Stimulated activated CD4-positive, alpha-beta T cell treated with anti-CD3 and anti-CD28 coated beads, Interleukin-4, amount 100 ng/mL, for 4 hours (primary cell): ENCODE measurements around the gene RNF5.

Source experiments
- DNase-seq, 2 experiments: peaks; one replicate each; pipeline ENCODE4 v3.0.0-alpha.2; 2020

Gene RNF5

DNA sequence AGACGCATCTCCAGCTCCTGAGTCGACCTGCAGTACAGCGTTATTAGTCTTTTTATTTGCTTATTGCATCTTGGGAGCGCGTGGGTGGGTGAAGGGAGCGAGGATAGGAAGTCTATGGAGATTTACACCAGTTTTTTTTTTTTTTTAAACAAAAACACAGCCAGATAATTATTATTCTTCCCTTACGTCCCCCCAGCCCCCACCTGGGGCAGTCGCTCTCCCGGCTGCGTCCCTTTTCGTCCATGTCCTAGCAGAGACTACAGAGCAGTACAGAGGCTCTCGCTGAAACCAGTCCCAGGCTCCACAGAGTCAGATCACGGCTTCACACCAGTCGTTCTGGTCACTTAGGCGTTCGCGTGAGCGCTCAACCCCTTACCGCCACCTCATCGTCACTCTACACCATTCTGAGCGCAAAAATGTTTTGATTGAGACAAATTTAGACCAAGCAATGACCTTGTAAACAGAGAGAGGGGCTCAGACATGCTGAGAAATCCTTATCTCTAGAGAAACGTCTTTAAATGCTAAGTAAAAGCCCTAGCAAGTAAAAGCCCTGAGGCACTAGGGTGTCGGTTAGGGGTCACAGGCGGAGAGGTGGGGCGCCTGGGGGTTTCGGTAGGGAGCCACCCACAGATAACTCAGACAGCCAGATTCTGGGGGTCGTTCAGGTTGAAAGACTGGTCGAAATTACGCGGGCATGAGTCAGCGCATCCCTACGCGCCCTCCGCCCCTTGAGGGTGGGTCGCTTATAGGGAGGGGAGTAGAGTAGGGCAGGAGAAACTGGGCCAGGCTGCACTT, 25.2 kb upstream of the RNF5 start:
- no peak for DNase-seq

DNA sequence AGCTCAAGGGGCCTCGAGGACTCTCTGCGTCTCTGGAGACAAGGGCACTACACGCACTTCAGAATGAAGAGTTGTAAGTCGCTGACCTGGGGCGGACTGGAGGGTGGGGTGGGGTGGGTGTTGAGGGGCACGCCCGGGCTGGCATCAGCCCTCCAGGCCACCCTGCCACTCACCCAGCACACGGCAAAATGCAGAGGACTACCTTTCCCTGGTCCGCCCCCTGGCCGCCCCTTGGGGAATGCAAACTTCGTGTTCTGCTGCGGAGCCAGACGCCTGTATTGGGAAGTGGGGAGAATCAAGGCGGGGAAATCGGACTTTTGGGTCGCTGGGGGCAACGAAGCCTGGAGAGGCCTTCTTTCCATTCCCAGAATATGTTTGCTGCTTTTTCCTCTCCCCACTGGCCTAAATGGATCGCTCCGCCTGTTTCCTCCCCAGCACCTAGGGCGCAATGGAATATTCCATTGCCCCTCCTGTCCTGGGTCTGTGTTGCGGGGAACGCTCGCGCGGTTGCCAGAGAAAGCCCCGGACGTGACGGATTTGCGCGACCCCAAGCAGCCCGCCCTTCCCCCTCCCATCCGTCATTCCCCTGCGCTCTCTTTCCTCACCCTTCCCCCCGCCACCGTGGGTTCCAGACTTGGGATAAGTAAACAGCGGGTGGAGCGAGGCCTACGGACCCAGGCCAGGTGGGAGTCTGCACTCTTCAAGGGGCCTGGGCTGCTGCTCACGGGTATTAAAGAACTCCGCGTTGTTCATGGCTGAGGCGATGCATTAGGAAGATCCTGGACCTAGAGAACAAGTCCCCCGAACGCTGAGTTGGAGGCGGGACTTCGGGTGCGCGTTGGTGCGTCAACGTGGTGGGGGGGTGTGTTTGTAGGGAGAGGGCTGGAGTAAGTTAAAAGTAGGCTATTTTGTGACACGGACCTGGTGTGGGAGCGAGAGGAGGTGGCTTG, 24.4 kb upstream of the RNF5 start, which contains the start of gene PPT2:
Gene PPT2, plus strand, starts transcription at position 578 of the 950 bp plus-strand sequence. CDS start 454 bp downstream, outside the sequence.
- peak; percentile 58 to 67 for DNase-seq

DNA sequence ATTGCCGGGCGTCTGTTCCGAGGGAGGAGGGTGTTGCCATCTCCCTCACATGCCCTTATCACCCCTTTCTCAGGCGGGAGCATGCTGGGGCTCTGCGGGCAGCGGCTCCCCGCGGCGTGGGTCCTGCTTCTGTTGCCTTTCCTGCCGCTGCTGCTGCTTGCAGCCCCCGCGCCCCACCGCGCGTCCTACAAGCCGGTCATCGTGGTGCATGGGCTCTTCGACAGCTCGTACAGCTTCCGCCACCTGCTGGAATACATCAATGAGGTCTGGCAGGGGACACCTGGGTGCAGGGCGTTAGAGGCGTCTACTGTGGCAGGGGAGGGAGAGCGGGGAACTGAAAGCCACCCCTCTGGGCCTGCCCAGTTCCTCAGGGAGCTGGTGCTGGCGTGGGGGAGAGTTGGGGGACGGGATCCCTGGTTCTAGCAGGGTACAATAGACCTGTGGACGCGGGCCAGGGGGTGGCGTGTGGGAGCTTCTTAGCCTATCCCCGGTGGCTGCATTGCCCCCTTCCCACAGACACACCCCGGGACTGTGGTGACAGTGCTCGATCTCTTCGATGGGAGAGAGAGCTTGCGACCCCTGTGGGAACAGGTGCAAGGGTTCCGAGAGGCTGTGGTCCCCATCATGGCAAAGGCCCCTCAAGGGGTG, 23.6 kb upstream of the RNF5 start:
- DNase-seq = peak; percentile 44 to 54

DNA sequence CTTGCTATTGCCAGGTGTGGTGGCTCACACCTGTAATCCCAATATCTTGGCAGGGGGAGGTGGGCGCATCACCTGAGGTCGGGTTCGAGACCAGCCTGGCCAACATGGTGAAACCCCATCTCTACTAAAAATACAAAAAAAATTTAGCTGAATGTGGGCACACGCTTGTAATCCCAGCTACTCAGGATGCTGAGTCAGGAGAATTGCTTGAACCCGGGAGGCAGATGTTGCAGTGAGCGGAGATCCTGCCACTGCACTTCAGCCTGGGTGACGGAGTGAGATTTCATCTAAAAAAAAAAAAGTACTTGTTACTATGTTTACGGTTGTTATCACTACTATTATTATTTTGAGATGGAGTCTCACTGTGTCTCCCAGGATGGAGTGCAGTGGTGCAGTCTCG, 21.3 kb upstream of the RNF5 start:
- no peak for DNase-seq

DNA sequence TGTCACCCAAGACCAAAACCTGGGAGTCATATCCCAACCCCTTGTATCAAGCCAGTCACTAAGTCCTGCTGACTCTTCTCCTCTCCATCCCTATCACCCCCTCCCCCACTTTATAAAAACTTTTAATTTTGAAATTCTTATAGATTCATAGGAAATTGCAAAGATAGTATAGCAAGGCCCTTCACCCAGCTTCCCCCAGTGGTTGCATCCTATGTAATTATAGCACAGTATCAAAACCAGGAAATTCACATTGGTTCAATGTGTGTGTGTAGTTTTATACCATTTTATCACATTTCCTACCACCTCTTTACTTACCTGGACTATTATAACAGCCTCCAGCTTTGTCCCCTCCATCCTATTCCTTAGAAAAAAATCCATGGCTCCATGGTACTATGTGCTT, 20.2 kb upstream of the RNF5 start:
- no peak for DNase-seq

DNA sequence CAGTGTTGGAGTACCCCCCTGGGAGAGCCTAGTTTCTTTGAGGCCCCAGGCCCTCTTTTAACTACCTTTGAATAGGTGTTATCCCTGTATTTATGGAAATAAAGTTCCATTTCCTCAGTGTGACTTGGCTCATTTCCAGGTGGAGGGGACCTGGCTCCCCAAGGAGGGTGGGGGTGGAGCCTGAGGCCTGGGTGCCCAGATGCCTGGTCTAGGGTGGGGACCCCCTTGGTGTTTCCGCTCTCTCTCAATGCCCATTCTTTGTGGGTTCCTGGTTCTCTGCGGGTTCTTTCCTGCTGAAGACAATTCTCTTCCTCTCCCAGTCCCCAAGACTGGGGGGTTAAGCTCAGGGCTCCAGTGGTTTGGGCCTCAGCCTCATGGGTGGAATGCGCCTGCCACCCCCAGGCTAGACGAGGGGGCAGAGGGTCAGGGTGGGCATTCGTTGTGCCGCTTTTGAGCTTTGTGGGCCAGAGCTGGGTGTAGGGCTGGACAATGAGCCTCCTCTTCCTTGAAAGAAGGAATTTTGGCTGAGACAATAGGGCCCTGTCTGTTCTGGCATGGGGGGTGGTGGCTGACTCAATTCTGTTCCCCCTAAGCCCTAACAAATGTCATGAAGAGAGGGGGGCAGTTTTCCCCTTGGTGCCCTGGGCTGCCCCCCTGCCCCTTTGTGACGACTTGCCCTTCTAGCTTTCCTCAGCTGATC, 14.5 kb upstream of the RNF5 start:
- DNase-seq = no peak

DNA sequence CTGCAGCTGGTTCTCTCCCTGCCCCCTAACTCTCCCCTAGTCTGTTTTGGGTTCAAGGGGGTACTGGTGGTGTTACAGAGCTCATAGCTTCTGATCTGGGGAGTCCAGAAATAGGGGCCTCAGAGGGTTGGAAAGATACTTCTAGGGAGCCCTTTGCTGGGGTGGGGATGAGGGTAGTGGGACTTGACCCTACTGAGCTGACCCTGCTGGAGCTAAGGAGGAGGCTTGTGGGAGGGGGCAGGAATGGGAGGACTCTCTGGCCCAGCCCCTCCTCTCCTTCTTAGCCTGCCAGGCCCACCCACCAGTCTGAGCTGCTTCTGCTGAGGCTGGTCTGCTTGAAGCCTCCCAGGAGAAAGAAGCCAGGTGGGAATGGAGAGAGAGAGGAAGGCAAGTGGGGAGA, 13.9 kb upstream of the RNF5 start, which contains the start of gene EGFL8:
Gene EGFL8, plus strand, starts transcription at position 301 of the 400 bp plus-strand sequence. CDS start 1,571 bp downstream, outside the sequence.
- DNase-seq = no peak

DNA sequence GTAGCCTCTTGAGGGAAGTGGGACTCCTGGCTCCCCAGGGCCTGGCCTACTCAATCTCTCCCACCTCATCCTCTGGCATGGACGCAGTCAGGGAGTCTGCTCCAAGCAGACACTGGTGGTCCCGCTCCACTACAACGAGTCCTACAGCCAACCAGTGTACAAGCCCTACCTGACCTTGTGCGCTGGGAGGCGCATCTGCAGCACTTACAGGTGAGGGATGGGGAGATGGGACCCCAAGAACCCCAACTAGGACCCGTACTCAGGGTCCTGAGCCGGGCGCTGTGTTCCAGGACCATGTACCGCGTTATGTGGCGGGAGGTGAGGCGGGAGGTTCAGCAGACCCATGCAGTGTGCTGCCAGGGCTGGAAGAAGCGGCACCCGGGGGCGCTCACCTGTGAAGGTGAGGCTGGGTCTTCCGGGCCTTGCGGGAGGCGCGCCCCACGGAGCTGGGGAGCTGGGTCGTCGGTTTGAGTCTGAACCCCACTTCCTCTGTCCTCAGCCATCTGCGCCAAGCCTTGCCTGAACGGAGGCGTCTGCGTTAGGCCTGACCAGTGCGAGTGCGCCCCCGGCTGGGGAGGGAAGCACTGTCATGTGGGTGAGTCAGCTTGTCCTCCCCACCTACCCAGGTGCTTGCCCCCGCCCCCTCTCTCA, 11.7 kb upstream of the RNF5 start:
- DNase-seq = no peak

DNA sequence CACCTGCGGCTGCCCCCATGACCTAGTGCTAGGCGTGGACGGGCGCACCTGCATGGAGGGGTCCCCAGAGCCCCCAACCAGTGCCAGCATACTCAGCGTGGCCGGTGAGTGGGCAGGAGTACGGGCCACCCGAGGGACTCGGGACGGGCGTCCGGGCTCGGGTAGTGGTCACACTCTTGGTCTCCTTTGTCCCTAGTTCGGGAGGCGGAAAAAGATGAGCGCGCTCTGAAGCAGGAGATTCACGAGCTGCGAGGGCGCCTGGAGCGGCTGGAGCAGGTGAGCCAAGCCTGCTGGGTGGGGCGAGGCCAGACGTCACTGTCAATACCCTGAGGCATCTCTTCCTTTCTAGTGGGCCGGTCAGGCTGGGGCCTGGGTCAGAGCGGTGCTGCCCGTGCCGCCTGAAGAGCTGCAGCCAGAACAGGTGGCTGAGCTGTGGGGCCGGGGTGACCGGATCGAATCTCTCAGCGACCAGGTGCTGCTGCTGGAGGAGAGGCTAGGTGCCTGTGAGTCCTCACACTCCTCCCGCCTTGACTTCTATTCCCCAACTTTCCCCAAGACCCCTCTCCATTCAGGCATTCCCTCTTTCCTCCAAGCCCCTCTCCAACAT, 10.9 kb upstream of the RNF5 start:
- no peak for DNase-seq

DNA sequence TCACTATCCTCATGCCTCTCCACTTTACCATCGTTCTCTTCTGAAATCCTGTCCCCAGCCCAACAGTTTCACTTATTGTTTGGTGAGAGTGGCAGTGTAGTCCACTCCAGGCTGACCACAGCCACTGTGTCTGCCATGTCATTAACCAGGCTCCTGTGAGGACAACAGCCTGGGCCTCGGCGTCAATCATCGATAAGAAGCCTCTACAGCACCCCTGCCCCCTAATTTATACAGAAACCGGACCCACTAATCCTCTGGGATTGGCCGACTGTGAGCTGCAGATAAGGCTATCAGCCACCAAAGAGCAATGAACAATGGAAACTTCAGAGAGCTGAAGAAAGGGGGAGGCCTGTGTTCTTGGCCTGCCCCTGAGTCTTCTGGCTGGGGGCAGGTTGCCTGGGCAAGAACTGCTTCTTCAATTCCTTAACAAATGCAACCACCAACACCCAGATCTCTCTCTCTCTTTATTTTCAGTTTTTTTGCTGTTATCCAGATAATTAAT, 10.4 kb upstream of the RNF5 start:
- no peak for DNase-seq

DNA sequence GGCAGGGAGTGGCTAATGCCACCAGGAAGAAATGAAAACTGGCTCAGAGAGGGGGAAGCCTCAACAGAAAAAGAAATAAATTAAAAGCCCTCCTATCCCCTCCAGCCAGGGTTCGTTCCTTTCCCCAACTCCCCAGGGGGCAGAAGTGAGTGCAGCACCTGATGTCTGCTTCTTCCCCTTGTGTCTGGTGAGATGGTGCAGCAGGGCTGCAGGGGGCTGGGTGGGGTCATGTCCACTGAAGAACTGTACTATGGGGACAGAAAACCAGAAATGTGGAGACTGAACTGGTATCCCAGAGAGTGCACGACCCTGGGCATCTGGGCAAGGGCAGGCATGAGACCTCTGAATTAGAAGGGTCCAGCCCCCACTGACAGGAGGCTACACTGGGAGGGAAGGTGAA, 9.9 kb upstream of the RNF5 start:
- DNase-seq = no peak

DNA sequence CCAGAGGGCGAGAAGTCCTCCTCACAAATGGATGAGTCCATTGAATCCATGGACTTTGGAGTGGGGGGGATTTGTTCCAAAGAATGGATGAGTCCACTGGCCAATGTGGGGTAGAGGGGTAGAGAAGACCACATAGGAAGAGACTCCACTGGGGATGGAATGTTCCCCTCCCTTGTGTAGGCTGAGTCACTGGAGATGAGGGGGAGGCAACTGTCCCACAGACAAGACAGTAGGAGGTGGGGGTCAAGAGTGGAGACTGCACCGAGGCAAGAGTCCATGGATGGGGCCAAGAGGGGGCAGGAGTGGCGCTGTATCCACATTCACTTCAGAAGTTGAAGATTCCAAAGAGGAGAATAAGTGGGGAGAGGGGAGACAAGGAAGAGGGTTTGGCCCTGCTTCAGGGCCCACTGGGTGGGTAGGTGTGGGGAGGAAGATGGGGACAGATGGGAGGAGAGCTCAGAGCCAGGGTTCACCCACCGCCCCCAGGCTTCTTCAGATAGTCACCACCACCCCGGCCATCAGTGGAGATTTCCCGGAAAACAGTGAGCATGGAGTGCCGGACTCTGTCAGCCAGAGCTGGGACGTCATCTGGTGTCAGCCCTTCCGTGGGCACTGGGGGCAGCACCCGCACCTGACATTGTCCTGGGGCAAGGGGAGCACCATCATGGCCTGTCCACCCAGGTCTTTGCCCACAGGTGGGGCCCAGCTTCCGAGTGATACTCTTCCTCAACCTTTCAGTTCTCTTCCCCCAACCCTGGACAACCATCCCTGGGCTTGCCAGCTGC, 9.2 kb upstream of the RNF5 start:
- no peak for DNase-seq

DNA sequence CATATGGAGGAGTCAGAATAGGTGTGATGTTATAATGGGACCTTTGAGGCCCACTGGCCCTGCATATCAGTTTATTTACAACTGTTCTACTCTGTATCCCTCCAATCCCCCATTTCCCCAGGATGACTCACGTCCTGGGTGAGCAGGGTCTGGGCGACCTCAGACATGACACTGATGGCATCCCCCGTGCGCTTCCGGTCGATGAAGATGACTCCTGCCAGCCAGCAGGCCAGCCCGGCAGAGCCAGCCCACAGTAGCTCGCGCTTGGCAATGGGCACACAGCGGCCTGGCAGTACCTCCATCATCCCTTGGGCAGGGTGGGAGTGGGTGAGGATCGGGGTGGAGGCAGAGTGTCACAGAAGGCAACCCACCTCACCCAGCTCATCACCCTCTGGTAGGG, 7.9 kb upstream of the RNF5 start:
- no peak for DNase-seq

DNA sequence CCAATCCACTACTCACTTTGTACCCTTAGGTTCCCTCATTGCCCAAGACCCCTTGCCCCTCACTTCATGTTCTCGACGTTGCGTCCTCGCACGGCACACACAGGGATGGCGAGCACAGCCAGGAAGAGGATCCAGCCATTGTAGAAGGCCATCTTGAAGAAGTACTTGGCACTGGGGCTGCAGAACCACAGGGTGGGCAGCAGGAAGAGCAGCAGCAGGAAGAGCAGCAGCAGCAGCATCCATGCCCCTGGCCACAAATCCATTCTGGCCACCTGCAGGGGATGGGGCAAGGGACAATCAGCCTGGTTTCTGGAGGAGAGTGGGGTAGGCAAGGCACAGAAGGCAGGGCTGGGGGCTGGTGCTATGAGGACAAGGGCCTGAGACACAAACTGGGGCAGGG, 7.0 kb upstream of the RNF5 start:
- no peak for DNase-seq

DNA sequence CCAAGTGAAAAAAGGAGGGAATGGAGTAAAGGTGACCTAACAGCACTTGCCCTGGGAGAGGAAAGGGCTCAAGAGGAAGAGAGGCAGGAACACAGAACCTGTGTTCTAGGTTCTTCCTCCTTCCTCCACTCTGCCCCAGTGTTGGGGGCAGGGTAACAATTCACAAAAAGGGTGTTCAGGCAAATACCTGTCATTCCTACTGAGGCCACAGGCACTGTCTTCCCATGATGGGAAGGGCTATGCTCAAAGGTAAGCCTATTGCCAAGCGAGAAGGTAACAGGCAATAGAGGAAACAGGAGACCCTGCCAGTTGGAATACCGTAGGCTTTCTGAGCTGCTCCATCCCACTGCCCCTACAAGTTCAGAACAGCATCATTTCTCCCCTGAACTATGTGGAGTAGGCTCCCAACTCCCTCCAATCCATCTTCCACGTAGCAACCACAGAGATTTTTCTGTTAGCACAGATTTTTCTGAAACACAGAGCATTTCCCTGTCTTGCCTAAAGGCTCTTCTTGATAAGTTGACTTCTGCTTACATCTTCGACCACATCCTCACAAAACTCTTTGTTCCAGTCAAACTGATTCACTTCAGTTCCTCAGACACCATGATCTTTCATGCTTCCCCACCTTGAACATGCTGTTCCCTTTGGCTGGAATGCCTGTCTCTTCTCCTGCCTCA, 5.0 kb upstream of the RNF5 start:
- DNase-seq = no peak

DNA sequence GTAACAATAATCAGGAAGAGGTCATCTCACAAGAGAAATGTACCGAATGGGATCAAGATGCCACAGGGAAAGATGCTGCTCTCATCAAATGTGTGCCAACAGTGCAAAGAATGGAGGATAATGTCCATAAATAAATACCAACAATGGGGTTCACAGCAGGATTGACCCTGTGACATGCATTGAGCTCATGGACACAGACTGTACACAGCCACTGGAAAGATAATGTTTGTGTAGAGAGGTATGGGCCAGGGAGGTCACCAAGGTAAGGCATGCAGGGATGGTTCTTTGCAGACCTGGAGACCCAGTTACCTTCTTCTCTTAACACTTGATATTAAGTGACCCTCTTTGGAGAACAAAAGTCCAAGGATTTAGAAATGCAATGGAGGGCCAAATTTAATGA, 3.8 kb upstream of the RNF5 start:
- DNase-seq = no peak

DNA sequence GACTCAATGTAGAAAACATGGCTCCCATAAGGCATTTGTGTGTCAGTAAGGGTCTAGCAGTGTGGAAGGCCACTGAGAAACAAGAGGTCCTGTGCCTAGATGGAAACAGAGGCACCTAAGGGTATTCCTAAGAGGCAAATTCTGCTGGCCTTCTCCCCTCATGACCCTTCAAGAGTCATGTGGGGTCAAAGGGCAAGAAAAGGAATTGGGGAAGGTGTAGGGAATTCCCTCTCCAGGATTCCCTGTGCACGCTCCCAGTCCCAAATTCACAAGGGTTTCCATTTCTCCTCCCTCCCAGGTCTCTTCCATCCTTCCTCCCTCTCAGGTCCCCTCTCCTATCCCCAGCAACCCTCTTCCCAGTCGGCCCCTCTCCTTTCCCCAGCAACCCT, 2.9 kb upstream of the RNF5 start:
- no peak for DNase-seq

DNA sequence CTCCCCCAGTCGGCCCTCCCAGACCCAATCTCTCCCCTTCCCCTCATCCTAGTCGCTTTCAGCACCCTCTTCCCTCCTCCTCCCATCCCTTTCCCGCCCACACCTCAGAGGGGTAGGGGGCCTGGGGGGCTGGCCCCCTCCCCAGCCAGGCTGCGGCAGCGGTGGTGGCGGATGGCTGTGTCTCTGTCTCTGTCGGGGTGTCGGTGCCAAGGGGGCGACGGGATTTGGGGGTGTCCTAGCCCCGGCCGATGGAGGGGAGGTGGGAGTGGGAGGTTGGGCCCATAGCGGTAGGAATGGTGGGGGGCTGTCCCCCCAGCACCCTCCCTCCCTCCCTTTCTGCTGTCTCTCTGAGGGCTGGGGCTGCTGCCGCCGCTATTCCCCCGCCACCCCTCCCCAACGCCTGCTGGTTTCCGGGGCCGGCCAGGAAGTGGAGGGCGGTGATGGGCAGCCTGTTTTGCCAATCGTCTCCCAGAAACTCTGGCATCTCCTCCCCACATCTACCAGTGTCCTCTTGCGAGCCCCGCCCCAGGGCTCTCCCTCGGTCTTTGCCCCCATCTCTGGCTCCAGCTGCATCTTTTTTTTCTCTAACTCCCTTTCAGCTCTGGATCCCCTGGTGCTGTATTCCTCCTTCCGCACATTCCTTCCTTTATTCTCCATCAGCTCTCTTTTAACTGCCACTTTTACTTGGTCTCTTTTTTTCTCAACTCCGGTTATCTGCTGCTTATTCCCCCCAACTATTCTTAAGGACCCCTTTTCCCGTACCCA, 2.3 kb upstream of the RNF5 start, which contains the start of gene AGPAT1:
Gene AGPAT1, minus strand, starts transcription at position 374 of the 765 bp plus-strand sequence. CDS start 4,588 bp downstream, outside the sequence.
- peak; percentile 96 to 97 for DNase-seq
